GM18511 (cell line): ENCODE results near the gene ARL6IP4.

Source experiments
- ATAC-seq: cut with Tn5 transposase; IDR thresholded peaks from one replicate; pipeline ENCODE4 v1.9.1; 2021; ENCODE audit warnings: mild to moderate bottlenecking, moderate library complexity; ENCODE audit not compliant: unreplicated experiment

ARL6IP4 gene

GRCh38 chr12:122958198-122958888 lies 22.1 kb upstream of the ARL6IP4 start:
- ATAC-seq = no peak

DNA sequence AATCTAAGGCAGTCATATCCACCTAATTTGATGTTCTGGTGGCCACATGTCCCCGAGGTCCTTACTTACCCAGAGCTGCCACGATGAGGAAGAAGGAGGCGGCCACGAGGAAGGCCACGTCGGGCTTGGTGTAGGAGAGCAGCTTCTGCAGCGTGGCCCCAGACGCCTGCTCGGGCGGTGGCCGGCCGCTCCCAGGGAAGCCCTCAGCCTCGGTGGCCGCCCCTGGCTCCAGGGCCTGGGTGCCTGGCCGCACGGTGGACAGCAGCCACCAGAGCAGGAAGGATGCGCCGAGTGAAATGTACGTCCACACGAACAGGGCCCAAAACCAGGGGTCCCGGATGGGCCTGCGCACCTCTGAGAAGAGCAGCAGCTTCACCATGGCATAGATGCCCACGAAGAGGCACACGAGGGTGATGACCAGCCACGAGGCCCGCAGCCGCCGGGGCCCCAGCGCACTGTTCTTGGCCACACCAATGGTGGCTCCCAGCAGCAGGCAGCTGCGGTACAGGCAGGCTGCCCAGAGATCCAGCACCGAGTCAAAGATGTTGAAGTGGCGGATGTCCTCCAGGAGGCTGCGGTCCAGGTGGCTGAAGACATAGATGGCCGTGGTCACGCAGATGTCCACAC lies 20.8 kb upstream of the ARL6IP4 start:
- ATAC-seq = no peak

DNA sequence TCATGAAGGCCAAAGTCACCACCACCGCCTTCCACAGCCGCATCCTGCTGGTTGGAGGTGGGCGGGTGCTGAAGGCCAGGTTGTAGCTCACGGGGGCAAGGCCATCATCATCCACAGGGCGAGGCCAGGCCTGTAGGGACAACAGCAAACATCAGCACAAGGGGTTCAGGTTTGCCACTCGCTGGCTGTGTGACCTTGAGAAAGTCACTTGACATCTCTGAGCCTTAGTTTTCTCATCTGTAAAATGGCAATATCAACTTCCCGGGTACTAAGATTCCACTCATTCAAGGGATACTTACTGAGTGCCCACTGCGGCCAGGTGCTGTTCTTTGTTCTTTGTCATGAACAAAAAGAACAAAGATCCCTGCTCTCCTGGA lies 20.3 kb upstream of the ARL6IP4 start:
- ATAC-seq = no peak

DNA sequence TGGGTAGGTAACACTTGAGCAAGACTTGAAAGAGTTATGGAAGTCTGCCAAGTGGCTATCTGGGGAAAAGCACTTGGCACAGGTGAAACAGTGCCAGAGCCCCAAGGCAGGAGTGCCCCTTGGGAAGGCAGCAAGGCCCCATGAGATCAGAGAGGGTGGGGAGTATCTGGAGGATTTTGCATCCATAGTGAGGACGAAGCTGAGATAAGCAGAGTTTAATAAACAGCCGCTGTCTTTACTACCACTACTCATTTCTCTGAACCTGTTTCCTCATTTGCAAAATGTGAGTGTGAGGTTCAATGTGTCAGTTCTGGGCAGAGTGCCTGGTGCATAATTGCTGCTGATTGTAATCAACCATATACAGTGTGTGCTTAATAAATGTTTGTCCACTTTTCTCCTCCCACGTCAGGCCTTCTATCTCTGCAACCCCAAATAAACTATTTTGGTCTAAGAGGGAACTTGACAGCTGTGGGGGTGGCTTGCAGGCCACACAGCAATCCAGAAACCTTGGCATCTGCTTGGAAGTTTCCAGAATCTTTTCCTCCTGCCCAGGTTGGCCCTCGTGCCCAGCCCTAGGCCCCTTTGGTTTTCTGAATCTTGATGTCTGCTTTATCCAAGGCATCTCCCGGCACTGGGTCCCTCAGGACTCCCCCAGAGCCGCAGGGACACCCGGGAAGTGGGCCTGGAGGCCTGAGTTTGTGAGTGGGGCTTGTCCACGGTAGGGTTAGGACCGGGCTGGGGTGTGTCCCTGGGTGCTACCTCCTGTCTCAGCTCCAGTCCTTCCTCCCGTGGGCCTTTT lies 18.8 kb upstream of the ARL6IP4 start:
- no peak for ATAC-seq

GRCh38 chr12:122963941-122964265 lies 16.6 kb upstream of the ARL6IP4 start:
- no peak for ATAC-seq

- no peak for ATAC-seq
Measured at GRCh38 chr12:122964439-122965257, 15.8 kb upstream of the ARL6IP4 start.

DNA sequence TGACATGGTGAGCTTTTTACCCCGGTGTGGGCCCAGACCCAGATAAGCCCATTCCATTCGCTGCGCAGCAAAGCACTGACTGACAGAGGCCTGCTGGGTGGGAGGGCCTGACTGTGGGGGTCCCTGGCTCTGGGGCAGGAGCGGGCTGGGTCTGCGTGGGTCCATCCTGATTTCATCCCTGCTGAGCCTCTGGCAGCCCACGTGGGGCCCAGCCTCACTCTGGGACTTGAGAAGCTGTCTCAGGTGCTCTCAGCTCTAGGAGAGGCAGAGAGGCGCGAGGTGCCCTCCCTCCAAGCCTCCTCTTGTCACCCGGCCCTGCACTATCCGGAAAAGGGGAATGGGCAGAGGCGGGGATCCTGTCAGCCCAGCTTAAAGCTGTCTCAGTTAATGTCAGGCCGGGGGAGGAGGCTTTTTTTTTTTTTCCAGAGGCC lies 15.1 kb upstream of the ARL6IP4 start:
- ATAC-seq = no peak

DNA sequence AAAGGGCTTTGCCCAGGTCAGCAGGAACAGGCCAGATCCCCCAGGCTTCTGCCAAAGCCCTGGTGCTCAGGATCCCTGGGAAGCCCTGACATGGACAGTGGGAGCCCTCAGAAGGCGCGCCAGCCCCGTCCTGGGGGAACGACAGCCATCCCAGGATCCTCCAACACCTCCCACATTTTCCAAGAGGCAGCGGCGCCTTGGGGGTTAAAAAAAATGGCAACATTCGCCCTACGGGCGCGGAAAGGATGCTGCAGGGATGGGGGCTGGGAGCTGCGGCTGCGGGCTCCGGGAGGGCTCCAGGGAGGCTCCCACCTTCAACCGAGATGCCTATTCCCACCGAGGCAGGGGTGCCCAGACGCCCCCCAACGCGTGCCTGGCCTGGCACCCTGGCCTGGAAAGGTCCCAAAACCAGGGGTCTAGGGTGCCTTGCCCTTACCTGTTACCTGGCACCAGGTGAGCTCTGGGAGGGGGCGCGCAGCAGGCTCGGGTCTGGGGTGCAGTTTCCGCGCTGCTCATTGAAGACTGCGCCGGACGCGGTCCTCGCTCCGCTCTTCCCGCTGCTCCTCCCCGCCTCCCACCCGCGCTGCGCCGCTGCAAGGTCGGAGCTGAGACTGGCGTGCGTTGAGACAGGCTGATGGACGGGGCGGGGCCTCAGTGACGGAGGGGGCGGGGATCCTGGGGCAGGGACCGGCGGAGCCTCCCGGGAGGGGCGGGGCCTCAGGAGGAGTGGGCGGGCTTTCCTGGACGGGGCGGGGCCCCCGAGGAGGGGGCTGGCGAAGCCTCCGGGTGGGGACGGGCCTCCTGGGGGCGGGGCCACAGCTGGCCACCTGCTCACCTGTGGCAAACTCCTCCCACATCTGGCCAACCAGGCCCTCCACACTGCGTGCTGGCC lies 14.4 kb upstream of the ARL6IP4 start, which contains the start of gene ABCB9:
ABCB9 (minus strand) TSS at position 613 of the 892 bp plus-strand sequence. CDS start 6,228 bp downstream, outside the sequence.
- peak; percentile 80 for ATAC-seq

- ATAC-seq = no peak
Measured at GRCh38 chr12:122966743-122967550, 13.5 kb upstream of the ARL6IP4 start.

DNA sequence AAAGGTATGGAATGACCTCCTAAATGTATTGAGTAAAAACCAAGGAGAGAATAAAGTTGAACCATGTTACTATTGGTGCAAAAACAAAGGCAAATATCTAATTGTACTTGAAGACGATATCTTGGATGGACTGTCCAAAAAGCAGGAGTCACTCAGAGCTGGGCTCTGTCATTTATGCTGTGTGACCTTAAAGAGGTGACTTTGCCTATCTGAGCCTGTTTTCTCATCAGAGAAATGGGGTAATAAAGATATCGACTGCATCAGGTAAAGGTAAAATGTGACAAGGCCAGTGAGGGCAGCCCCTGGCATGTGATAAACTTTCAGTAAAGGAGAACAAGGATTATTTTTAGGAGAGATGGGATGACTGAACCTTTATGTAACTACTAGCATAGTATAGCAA lies 12.4 kb upstream of the ARL6IP4 start:
- ATAC-seq = no peak

- ATAC-seq = no peak
Measured at GRCh38 chr12:122969676-122970075, 10.8 kb upstream of the ARL6IP4 start.

- ATAC-seq = peak; percentile 86
Measured at GRCh38 chr12:122974274-122974891, 6.1 kb upstream of the ARL6IP4 start.

DNA sequence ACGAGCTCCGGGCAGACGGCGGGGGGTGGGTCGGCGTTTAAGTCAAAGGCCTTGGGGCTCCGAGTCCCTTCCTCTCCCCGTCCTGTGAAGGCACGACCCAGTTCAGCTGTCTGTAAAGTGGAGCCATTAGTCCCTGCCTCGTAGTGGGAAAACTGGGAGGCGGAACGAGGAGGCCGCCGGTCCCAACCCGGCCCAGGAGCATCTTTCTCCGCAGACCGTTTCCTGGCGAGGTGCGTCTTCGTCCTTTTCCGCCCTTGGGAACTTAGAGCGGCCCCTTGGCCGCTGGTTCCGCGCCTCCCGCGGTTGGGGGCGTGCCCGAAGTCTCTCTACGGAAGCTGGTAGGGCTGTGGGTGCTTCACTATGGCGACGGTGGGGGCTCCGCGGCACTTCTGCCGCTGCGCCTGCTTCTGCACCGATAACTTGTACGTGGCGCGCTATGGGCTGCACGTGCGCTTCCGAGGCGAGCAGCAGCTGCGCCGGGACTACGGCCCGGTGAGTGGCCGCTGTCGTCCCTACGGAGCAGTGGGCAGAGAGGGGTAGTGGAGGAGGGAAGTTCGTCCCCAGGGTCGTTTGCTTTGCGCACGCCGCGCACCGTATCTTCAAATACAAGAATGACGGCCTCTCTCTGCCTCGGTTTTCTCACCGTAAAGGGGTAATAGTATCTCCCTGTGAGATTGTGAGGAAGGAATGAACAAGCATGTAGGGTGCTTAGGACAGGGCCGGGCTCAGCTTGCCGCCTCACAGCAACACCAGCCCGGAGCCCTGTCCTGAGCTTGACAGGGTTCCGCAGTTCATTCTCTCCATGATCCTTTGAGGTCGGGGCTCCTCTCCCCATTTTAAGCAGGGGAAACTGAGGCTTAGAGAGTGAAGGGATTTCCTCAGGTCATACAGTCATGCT lies 5.3 kb upstream of the ARL6IP4 start, which contains the start of gene OGFOD2:
OGFOD2 (plus strand) TSS at position 353 of the 898 bp plus-strand sequence; CDS start at position 361, 8 bp downstream.
- ATAC-seq = peak; percentile 80

DNA sequence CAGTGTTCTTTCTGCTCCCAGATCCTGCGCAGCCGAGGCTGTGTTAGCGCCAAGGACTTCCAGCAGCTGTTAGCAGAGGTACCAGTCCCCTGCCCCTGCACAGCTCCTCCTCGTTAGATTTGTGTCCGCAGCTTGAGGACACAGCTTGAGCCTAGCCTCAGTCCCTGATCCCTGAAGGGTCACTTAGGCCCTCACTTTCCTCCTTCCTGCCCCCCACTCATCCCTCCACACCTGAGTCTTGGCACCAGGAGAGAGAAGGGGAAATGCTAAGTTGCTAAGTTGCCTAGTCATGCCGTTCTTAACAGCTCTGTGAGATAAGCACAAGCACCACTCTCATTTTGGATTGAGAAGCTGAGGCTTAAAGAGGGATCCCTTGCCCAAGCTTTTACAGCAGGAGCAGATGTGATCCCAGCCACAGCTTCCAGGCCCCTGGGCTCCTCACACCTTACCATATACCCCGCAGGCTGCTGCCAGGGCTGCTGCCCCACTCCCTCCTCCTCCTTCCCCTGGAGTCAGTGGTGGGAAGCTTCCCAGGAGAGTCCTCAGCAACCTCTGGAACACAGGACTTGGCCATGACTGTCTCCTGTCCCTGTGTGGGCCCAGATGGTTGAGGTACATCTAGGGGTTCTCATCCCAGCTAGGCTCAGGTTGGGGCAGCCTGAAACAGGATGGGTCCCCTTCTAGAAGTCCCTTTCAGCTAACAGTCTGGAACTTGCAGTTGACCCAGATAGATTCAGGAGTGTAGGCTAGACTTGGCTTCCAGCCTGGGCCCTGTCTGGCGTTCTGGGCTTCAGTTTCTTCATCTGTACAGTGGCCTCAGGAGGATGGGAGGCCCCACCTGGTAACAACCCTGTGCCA lies 4.5 kb upstream of the ARL6IP4 start:
- no peak for ATAC-seq

GRCh38 chr12:122976648-122976975 lies 3.9 kb upstream of the ARL6IP4 start:
- ATAC-seq = no peak

GRCh38 chr12:122977153-122977552 lies 3.3 kb upstream of the ARL6IP4 start:
- ATAC-seq = no peak
